Measurements from ENCODE around the gene PSTPIP1. TPM values are rescaled to one million over a fixed set of nuclear protein-coding genes. Genes with fewer than 3 reads are reported as not detected.

Gene PSTPIP1
- polyA plus RNA-seq, 2 of the 4 experiments (the other 2 are of a cell fraction): not detected

DNA sequence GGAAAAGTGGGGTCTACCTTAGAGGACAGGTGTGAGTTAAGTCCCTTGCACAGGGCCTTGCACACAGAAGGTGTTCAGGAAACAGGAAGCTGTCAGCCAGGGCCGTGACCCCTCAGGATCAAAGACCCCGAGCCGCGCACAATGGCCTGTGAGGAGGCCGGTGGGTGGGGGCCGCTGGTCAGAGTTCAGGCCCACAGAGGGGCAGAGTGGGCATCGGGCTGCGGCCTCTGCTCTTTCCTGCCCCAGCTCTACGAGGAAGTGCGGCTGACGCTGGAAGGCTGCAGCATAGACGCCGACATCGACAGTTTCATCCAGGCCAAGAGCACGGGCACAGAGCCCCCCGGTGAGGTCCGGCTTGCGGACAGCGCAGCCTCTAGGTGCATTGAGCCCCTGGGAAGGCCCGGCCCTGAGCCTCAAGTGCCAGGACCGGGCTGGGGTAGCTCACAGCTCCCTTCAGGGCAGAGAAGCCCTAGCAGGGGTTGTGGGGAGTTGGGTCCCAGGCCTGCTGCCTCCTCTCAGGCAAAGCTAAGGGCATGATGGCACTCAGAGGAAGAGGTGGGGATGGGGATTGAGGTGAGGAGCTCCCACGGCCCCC is 37.2 kb downstream of the PSTPIP1 start:
- CTCF ChIA-PET: interaction anchor here (0.8 to 7.4 kb wide), 5 partner anchors 8 to 71 kb away, joined by 3 to 76 read pairs (median 4); no protein-coding TSS in a partner anchor

DNA sequence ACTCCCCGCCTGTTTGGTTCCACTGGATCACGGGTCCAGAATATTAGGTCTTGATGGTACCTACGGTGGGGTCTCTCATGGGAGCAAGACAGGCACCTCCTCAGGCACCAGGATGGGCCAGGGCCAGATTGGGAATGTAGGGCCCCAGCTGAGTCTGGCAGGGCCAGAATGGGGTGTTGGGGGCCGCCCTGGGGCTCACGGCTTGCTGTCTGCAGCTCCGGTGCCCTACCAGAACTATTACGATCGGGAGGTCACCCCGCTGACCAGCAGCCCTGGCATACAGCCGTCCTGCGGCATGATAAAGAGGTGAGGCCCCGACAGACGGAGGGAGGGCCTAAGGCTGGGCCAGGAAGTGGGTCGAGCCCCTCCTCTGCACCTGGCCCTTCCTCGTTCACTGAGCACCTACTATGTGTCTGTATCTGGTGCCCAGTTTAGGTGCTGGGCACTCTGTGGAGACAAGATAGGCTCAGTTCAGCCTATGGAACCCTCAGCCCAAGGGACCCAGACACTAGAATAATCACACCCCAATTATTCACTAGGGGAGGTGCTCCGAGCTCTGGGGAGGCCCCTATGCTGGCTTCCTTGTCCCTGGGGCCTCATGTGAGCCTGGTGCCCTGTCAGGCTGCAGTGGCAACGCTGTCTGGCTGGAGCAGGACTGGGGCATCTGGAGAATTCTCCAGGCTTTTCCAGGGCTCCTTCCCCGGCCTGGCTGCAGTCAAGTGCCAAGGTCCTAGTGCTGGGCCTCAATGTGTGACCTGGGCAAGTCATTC is 37.9 kb downstream of the PSTPIP1 start:
- no peak for FAIRE-seq
- Histone ChIP-seq H3K4me1 (no peaks in the 10 kb centered on the region), H3K9me3 (peaks cover 6% of the 10 kb centered on the region; the same call in 2 of the 3 replicates), H3K4me3 (no peak overlapping the region), H3K4me2 (no peak overlapping the region), H3K27ac (no peak overlapping the region)
- TF ChIP-seq, protein P1, sequence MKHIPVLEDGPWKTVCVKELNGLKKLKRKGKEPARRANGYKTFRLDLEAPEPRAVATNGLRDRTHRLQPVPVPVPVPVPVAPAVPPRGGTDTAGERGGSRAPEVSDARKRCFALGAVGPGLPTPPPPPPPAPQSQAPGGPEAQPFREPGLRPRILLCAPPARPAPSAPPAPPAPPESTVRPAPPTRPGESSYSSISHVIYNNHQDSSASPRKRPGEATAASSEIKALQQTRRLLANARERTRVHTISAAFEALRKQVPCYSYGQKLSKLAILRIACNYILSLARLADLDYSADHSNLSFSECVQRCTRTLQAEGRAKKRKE (CRISPR knock-in tag; IDR thresholded peaks at IDR 0.05; ENCODE audit: low read depth): no peak
- TF ChIP-seq JUN (IDR thresholded peaks at IDR 0.05): no peak
- TF ChIP-seq NFE2L2 (conservative IDR thresholded peaks at IDR 0.05; ENCODE audit: low read length): no peak
- TF ChIP-seq, protein P2, sequence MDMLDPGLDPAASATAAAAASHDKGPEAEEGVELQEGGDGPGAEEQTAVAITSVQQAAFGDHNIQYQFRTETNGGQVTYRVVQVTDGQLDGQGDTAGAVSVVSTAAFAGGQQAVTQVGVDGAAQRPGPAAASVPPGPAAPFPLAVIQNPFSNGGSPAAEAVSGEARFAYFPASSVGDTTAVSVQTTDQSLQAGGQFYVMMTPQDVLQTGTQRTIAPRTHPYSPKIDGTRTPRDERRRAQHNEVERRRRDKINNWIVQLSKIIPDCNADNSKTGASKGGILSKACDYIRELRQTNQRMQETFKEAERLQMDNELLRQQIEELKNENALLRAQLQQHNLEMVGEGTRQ (IDR thresholded peaks at IDR 0.05): no peak
- TF ChIP-seq EHF (CRISPR knock-in tag; IDR thresholded peaks at IDR 0.05): no peak
- POLR2A ChIA-PET: no interaction called here
- CTCF ChIA-PET: interaction anchor here (0.7 to 7.4 kb wide), 6 partner anchors 9 to 172 kb away, joined by 3 to 76 read pairs (median 4); no protein-coding TSS in a partner anchor
- ATAC-seq: no peak
- no peak for DNase-seq (ENCODE audit: low read depth in 1 of 2, low spot score in 1 of 2)
- WGBS (ENCODE audit: missing lambda C conversion rate): 88% methylated on average over 15 of the region's 18 CpGs

More for the DNA sequence above, 37.2 kb downstream of the PSTPIP1 start:
- Histone ChIP-seq H3K9me3 (no peaks in the 10 kb centered on the region; the same call in 2 of the 3 replicates), H3K4me3 (no peak overlapping the region), H3K27ac (no peak overlapping the region), H3K4me2 (no peak overlapping the region), H3K4me1 (no peaks in the 10 kb centered on the region)
- peak; percentile 81 for TF ChIP-seq MAFK (IDR thresholded peaks at IDR 0.05; ENCODE audit: partially characterized antibody)
- TF ChIP-seq, protein P3, sequence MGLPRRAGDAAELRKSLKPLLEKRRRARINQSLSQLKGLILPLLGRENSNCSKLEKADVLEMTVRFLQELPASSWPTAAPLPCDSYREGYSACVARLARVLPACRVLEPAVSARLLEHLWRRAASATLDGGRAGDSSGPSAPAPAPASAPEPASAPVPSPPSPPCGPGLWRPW (IDR thresholded peaks at IDR 0.05): no peak
- TF ChIP-seq BHLHE40 (IDR thresholded peaks at IDR 0.05; ENCODE audit: low read depth, low read length): no peak
- FAIRE-seq (no peak), DNase-seq (ENCODE audit: low read depth in 1 of 2, low spot score in 1 of 2) (no peak), ATAC-seq (no peak)
- 92% methylated on average over 21 of the region's 22 CpGs for WGBS (ENCODE audit: missing lambda C conversion rate)
- POLR2A ChIA-PET: no interaction called here

DNA sequence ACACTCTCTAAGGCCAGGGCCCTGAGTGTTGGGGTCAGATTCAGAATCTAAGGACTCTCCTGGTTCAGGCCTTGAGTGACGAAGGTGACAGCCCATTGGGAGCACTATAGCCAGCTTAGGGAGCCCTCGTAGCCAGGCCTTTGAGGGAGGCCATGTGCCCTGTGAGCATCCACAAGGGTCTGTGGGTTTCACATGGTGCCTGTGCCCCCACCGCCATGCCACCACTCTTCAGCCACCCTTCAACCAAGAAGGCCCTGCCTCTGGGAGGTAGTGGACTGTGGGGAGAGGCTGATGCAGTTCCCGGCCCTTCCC is 38.4 kb downstream of the PSTPIP1 start:
- Histone ChIP-seq H3K9me3 (peaks cover 8% of the 10 kb centered on the region; the same call in 2 of the 3 replicates), H3K4me2 (no peak overlapping the region), H3K27ac (no peak overlapping the region; a peak in 1 of 6 replicates), H3K4me1 (no peaks in the 10 kb centered on the region), H3K4me3 (no peak overlapping the region)
- WGBS (ENCODE audit: missing lambda C conversion rate): 92% methylated on average over 4 of the region's 4 CpGs
- ChIA-PET CTCF (interaction anchor here (0.7 to 7.4 kb wide), 4 partner anchors 9 to 510 kb away, joined by 3 to 76 read pairs (median 8); no protein-coding TSS in a partner anchor), POLR2A (no interaction called here)
- TF ChIP-seq JUN (IDR thresholded peaks at IDR 0.05) (no peak), POLR2A (IDR thresholded peaks at IDR 0.05; ENCODE audit: low read length) (no peak), RARB (CRISPR knock-in tag; IDR thresholded peaks at IDR 0.05) (no peak), RCOR1 (IDR thresholded peaks at IDR 0.05; ENCODE audit: low read depth, low read length) (no peak), HOXA7 (CRISPR knock-in tag; IDR thresholded peaks at IDR 0.05) (no peak), EP300 (IDR thresholded peaks at IDR 0.05) (no peak), CHD2 (IDR thresholded peaks at IDR 0.05; ENCODE audit: low read length, partially characterized antibody) (no peak), CEBPB (IDR thresholded peaks at IDR 0.05) (no peak)
- FAIRE-seq: no peak
- no peak; a peak in 1 of 6 replicates for ATAC-seq
- no peak for DNase-seq (ENCODE audit: low read depth in 1 of 2, low spot score in 1 of 2)
